IPS-20b (cell line): ENCODE results near the gene ZNF821.
"Not testable (repeated sequence)": the region's sequence is repeated elsewhere in the genome, so short reads cannot be mapped to it uniquely, and the experiment has no call there.

Experiments used
- H3K27ac ChIP-seq: one replicate; pipeline ENCODE4 v1.5.1; 2013; ENCODE audit warnings: low read length
- H3K27me3 ChIP-seq: 2 replicates; pipeline ENCODE4 v1.6.1; 2013; ENCODE audit warnings: mild to moderate bottlenecking, low read length, inconsistent platforms; ENCODE audit not compliant: insufficient read depth
- H3K36me3 ChIP-seq: 2 replicates; pipeline ENCODE4 v1.6.1; 2013; ENCODE audit warnings: low read depth, mild to moderate bottlenecking, inconsistent platforms, low read length, moderate library complexity; ENCODE audit not compliant: insufficient read depth
- H3K4me1 ChIP-seq: 2 replicates; pipeline ENCODE4 v1.6.1; 2013; ENCODE audit warnings: mild to moderate bottlenecking, control low read depth, inconsistent platforms, low read length, moderate library complexity; ENCODE audit not compliant: insufficient read depth
- H3K4me3 ChIP-seq: 2 replicates; pipeline ENCODE4 v1.5.1; 2013; ENCODE audit warnings: mild to moderate bottlenecking, low read length, inconsistent platforms
- H3K9ac ChIP-seq: 2 replicates; pipeline ENCODE4 v1.6.1; 2013; ENCODE audit warnings: low read depth, mild to moderate bottlenecking, inconsistent platforms, low read length, moderate library complexity
- H3K9me3 ChIP-seq: 2 replicates; pipeline ENCODE4 v1.6.1; 2013; ENCODE audit warnings: mild to moderate bottlenecking, low read depth, low read length, inconsistent platforms; ENCODE audit not compliant: insufficient read depth

Gene ZNF821

GRCh38 chr16:71878911-71879310 lies 5.1 kb downstream of the ZNF821 start:
- H3K27me3 ChIP-seq, result no peaks in the 10 kb centered on the region
- peaks cover 55% of the 10 kb centered on the region for H3K36me3 ChIP-seq
- no peaks in the 10 kb centered on the region for H3K9me3 ChIP-seq
- no peak overlapping the region for H3K4me3 ChIP-seq
- peaks cover 9% of the 10 kb centered on the region; the same call in 1 of the 2 replicates for H3K4me1 ChIP-seq
- no peak overlapping the region for H3K9ac ChIP-seq
- no peak overlapping the region for H3K27ac ChIP-seq

- no peak overlapping the region for H3K4me3 ChIP-seq
- no peaks in the 10 kb centered on the region for H3K27me3 ChIP-seq
- H3K27ac ChIP-seq, result no peak overlapping the region
- no peaks in the 10 kb centered on the region for H3K4me1 ChIP-seq
- H3K9ac ChIP-seq, result no peak overlapping the region
- H3K36me3 ChIP-seq, result peaks cover 46% of the 10 kb centered on the region
- H3K9me3 ChIP-seq, result no peaks in the 10 kb centered on the region
Observed at GRCh38 chr16:71873199-71873598, 10.8 kb downstream of the ZNF821 start.

- H3K4me3 ChIP-seq, result no peak overlapping the region
- H3K4me1 ChIP-seq, result no peaks in the 10 kb centered on the region
- H3K27me3 ChIP-seq, result no peaks in the 10 kb centered on the region
- no peaks in the 10 kb centered on the region for H3K9me3 ChIP-seq
- H3K27ac ChIP-seq, result no peak overlapping the region
- H3K36me3 ChIP-seq, result peaks cover 49% of the 10 kb centered on the region
- no peak overlapping the region for H3K9ac ChIP-seq
Observed at GRCh38 chr16:71870818-71871217, 13.2 kb downstream of the ZNF821 start.

- Histone ChIP-seq H3K9me3 (no peaks in the 10 kb centered on the region), H3K36me3 (peaks cover 60% of the 10 kb centered on the region)
Observed at GRCh38 chr16:71869089-71869488, 14.9 kb downstream of the ZNF821 start.

GRCh38 chr16:71867939-71868338 lies 16.0 kb downstream of the ZNF821 start:
- H3K9me3 ChIP-seq, result no peaks in the 10 kb centered on the region
- no peak overlapping the region for H3K9ac ChIP-seq
- H3K27me3 ChIP-seq, result no peaks in the 10 kb centered on the region
- no peak overlapping the region for H3K27ac ChIP-seq
- peaks cover 69% of the 10 kb centered on the region for H3K36me3 ChIP-seq
- H3K4me1 ChIP-seq, result no peaks in the 10 kb centered on the region
- no peak overlapping the region for H3K4me3 ChIP-seq

More at GRCh38 chr16:71869089-71869488, 14.9 kb downstream of the ZNF821 start:
- Histone ChIP-seq H3K4me1 (no peaks in the 10 kb centered on the region), H3K9ac (no peak overlapping the region), H3K4me3 (no peak overlapping the region), H3K27me3 (no peaks in the 10 kb centered on the region), H3K27ac (no peak overlapping the region)

- H3K36me3 ChIP-seq, result peaks cover 77% of the 10 kb centered on the region
- H3K27ac ChIP-seq, H3K4me1 ChIP-seq, H3K9ac ChIP-seq, H3K4me3 ChIP-seq, H3K9me3 ChIP-seq, H3K27me3 ChIP-seq: not testable (repeated sequence)
Observed at GRCh38 chr16:71867175-71867574, 16.8 kb downstream of the ZNF821 start.

- no peaks in the 10 kb centered on the region for H3K4me1 ChIP-seq
- H3K36me3 ChIP-seq, result peaks cover 82% of the 10 kb centered on the region
Observed at GRCh38 chr16:71865173-71865863, 18.7 kb downstream of the ZNF821 start.

GRCh38 chr16:71863995-71864394 lies 20.0 kb downstream of the ZNF821 start:
- Histone ChIP-seq H3K27ac (no peak overlapping the region), H3K4me1 (no peaks in the 10 kb centered on the region), H3K9me3 (no peaks in the 10 kb centered on the region), H3K36me3 (peaks cover 83% of the 10 kb centered on the region), H3K4me3 (no peak overlapping the region), H3K9ac (no peak overlapping the region), H3K27me3 (no peaks in the 10 kb centered on the region)

More at GRCh38 chr16:71865173-71865863, 18.7 kb downstream of the ZNF821 start:
- no peaks in the 10 kb centered on the region for H3K9me3 ChIP-seq
- H3K9ac ChIP-seq, result no peak overlapping the region
- no peaks in the 10 kb centered on the region for H3K27me3 ChIP-seq
- H3K4me3 ChIP-seq, result no peak overlapping the region
- H3K27ac ChIP-seq, result no peak overlapping the region

- no peak overlapping the region for H3K27ac ChIP-seq
- peaks cover 59% of the 10 kb centered on the region for H3K36me3 ChIP-seq
- no peaks in the 10 kb centered on the region for H3K4me1 ChIP-seq
- no peaks in the 10 kb centered on the region for H3K9me3 ChIP-seq
- H3K27me3 ChIP-seq, result no peaks in the 10 kb centered on the region
- no peak overlapping the region for H3K4me3 ChIP-seq
- no peak overlapping the region for H3K9ac ChIP-seq
Observed at GRCh38 chr16:71859762-71860521, 24.0 kb downstream of the ZNF821 start.

GRCh38 chr16:71855937-71856662 lies 27.9 kb downstream of the ZNF821 start:
- H3K9me3 ChIP-seq, result no peaks in the 10 kb centered on the region
- H3K36me3 ChIP-seq, result peaks cover 47% of the 10 kb centered on the region
- no peak overlapping the region for H3K4me3 ChIP-seq

GRCh38 chr16:71854369-71854948 lies 29.5 kb downstream of the ZNF821 start:
- Histone ChIP-seq H3K9ac (no peak overlapping the region), H3K4me3 (no peak overlapping the region), H3K9me3 (no peaks in the 10 kb centered on the region), H3K27ac (no peak overlapping the region), H3K4me1 (no peaks in the 10 kb centered on the region), H3K36me3 (peaks cover 51% of the 10 kb centered on the region), H3K27me3 (no peaks in the 10 kb centered on the region)

More at GRCh38 chr16:71855937-71856662, 27.9 kb downstream of the ZNF821 start:
- Histone ChIP-seq H3K4me1 (no peaks in the 10 kb centered on the region), H3K9ac (no peak overlapping the region), H3K27ac (no peak overlapping the region), H3K27me3 (no peaks in the 10 kb centered on the region)
